Tibial nerve (tissue), 3 donors: ENCODE results near the gene CLK3.

Source experiments
- POLR2A ChIP-seq, 2 donors: fragments of 450-650 bp; IDR thresholded peaks; one replicate each; pipeline ENCODE4 v1.6.1; 2017; ENCODE audit warnings: antibody characterized with exemption in 2 of 2, mild to moderate bottlenecking in 2 of 2, moderate library complexity in 2 of 2
- TF ChIP-seq, protein P1 (sequence below), 5 experiments: fragments of 200-600 bp in 3 of 5; fragments of 450-650 bp in 2 of 5; sonication (generic) in 3 of 5; IDR thresholded peaks; one replicate each; pipeline ENCODE4 v1.5.1; 2016 to 2019; ENCODE audit warnings: antibody characterized with exemption in 5 of 5, mild to moderate bottlenecking in 3 of 5, moderate library complexity in 2 of 5

DNA sequence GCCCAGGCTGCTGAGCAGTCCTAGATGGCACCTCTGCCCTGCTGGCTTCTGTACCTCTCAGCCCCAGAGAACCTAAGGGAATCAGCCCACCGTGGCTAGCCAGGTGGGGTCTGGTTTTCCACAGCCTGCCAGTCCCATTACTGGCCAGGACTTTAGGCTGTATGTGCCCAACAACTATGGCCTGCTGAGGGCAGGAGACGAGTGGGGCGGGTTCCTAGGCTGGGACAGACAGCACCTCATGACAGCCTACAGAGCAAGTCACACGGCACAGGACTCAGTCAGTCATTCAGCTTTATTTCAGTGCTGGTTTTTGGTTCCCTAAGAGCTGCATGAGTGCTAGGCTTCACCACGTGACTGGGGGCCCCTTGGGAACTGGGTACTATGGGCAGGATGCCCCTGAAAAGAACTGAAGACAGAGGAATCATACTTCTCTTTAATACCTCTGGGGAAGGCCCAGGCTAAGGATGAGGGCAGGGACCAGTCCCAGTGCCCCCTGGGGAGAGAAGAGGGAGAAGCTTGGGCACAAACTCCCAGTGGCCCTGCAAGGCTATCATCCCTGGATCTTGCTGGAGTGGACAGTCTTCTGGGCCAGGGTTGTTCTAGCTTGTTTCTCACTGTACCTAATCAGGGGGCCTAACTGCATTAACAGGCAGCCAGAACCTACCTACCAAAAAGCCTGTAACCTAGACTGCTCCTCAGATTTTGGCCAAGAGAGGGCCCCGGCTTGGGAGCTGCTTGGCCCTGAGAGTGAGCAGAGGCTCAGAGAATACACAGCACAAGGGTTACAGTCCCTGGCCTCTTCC, 14.8 kb downstream of the CLK3 start:
- TF ChIP-seq, protein P1, sequence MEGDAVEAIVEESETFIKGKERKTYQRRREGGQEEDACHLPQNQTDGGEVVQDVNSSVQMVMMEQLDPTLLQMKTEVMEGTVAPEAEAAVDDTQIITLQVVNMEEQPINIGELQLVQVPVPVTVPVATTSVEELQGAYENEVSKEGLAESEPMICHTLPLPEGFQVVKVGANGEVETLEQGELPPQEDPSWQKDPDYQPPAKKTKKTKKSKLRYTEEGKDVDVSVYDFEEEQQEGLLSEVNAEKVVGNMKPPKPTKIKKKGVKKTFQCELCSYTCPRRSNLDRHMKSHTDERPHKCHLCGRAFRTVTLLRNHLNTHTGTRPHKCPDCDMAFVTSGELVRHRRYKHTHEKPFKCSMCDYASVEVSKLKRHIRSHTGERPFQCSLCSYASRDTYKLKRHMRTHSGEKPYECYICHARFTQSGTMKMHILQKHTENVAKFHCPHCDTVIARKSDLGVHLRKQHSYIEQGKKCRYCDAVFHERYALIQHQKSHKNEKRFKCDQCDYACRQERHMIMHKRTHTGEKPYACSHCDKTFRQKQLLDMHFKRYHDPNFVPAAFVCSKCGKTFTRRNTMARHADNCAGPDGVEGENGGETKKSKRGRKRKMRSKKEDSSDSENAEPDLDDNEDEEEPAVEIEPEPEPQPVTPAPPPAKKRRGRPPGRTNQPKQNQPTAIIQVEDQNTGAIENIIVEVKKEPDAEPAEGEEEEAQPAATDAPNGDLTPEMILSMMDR (IDR thresholded peaks at IDR 0.05), result no peak
- no peak for TF ChIP-seq POLR2A (IDR thresholded peaks at IDR 0.05)
